Measurements from ENCODE around the gene TUBGCP6.

The TUBGCP6 gene

GRCh38 chr22:50238755-50239154 is 6.1 kb downstream of the TUBGCP6 start:
- TF ChIP-seq POLR2AphosphoS5 (IDR thresholded peaks at IDR 0.05; ENCODE audit: low read depth, low read length), result no peak
- no peak for TF ChIP-seq TAF1 (IDR thresholded peaks at IDR 0.05; ENCODE audit: borderline replicate concordance, insufficient read depth, low read length)
- no peak for TF ChIP-seq REST (IDR thresholded peaks at IDR 0.05; ENCODE audit: insufficient read depth in 1 of 2, low read depth in 2 of 2, low read length in 2 of 2)
- no peak for TF ChIP-seq FOXP2 (optimal IDR thresholded peaks at IDR 0.05; ENCODE audit: borderline replicate concordance, extremely low read depth, extremely low read length, insufficient read depth)
- TF ChIP-seq SIN3A (IDR thresholded peaks at IDR 0.05; ENCODE audit: borderline replicate concordance, insufficient read depth, low read length), result no peak

- TF ChIP-seq FOXP2 (optimal IDR thresholded peaks at IDR 0.05; ENCODE audit: borderline replicate concordance, extremely low read depth, extremely low read length, insufficient read depth) (no peak), TAF1 (IDR thresholded peaks at IDR 0.05; ENCODE audit: borderline replicate concordance, insufficient read depth, low read length) (no peak), SIN3A (IDR thresholded peaks at IDR 0.05; ENCODE audit: borderline replicate concordance, insufficient read depth, low read length) (no peak), REST (IDR thresholded peaks at IDR 0.05; ENCODE audit: insufficient read depth in 1 of 2, low read depth in 2 of 2, low read length in 2 of 2) (no peak), POLR2AphosphoS5 (IDR thresholded peaks at IDR 0.05; ENCODE audit: low read depth, low read length) (no peak)
These were observed 8.0 kb downstream of the TUBGCP6 start for GRCh38 chr22:50236731-50237409.

GRCh38 chr22:50233223-50233622 is 11.6 kb downstream of the TUBGCP6 start:
- no peak for TF ChIP-seq POLR2AphosphoS5 (IDR thresholded peaks at IDR 0.05; ENCODE audit: low read depth, low read length)
- TF ChIP-seq REST (IDR thresholded peaks at IDR 0.05; ENCODE audit: insufficient read depth in 1 of 2, low read depth in 2 of 2, low read length in 2 of 2), result no peak
- no peak for TF ChIP-seq TAF1 (IDR thresholded peaks at IDR 0.05; ENCODE audit: borderline replicate concordance, insufficient read depth, low read length)
- TF ChIP-seq FOXP2 (optimal IDR thresholded peaks at IDR 0.05; ENCODE audit: borderline replicate concordance, extremely low read depth, extremely low read length, insufficient read depth), result no peak
- no peak for TF ChIP-seq SIN3A (IDR thresholded peaks at IDR 0.05; ENCODE audit: borderline replicate concordance, insufficient read depth, low read length)

- TF ChIP-seq FOXP2 (optimal IDR thresholded peaks at IDR 0.05; ENCODE audit: borderline replicate concordance, extremely low read depth, extremely low read length, insufficient read depth) (no peak), POLR2AphosphoS5 (IDR thresholded peaks at IDR 0.05; ENCODE audit: low read depth, low read length) (no peak), TAF1 (IDR thresholded peaks at IDR 0.05; ENCODE audit: borderline replicate concordance, insufficient read depth, low read length) (no peak), SIN3A (IDR thresholded peaks at IDR 0.05; ENCODE audit: borderline replicate concordance, insufficient read depth, low read length) (no peak), REST (IDR thresholded peaks at IDR 0.05; ENCODE audit: insufficient read depth in 1 of 2, low read depth in 2 of 2, low read length in 2 of 2) (no peak)
These were observed 12.2 kb downstream of the TUBGCP6 start for GRCh38 chr22:50232481-50233151.
